Glomerular visceral epithelial cell (primary cell): Measurements from ENCODE around the gene ENTREP3.
A peak's percentile ranks its signal among the peaks of the same experiment; 100 is the strongest.
"Not testable (repeated sequence)": the region's sequence is repeated elsewhere in the genome, so short reads cannot be mapped to it uniquely, and the experiment has no call there.

Experiments used
- DNase-seq: peaks from one replicate; pipeline ENCODE4 v3.0.0-alpha.2; 2016; ENCODE audit errors: extremely low spot score

The ENTREP3 gene

GRCh38 chr1:155251566-155251965 lies 3.7 kb downstream of the ENTREP3 start:
- no peak for DNase-seq

GRCh38 chr1:155250633-155251449 lies 4.4 kb downstream of the ENTREP3 start:
- DNase-seq: peak; percentile 92

- DNase-seq: no peak
Measured at GRCh38 chr1:155250246-155250632, 5.0 kb downstream of the ENTREP3 start.

- no peak for DNase-seq
Measured at GRCh38 chr1:155247667-155248553, 7.4 kb downstream of the ENTREP3 start.

- DNase-seq: not testable (repeated sequence)
Measured at GRCh38 chr1:155246796-155247195, 8.5 kb downstream of the ENTREP3 start.

GRCh38 chr1:155245163-155245524 lies 10.1 kb downstream of the ENTREP3 start:
- no peak for DNase-seq

- DNase-seq: peak; percentile 100
Measured at GRCh38 chr1:155244368-155245162, 10.7 kb downstream of the ENTREP3 start.

GRCh38 chr1:155242805-155243358 lies 12.4 kb downstream of the ENTREP3 start:
- no peak for DNase-seq

- no peak for DNase-seq
Measured at GRCh38 chr1:155241841-155242264, 13.4 kb downstream of the ENTREP3 start.

GRCh38 chr1:155241069-155241679 lies 14.1 kb downstream of the ENTREP3 start:
- peak; percentile 75 for DNase-seq

GRCh38 chr1:155236451-155236850 lies 18.8 kb downstream of the ENTREP3 start:
- DNase-seq: no peak

- DNase-seq: not testable (repeated sequence)
Measured at GRCh38 chr1:155235375-155235774, 19.9 kb downstream of the ENTREP3 start.

GRCh38 chr1:155233502-155233901 lies 21.8 kb downstream of the ENTREP3 start:
- DNase-seq: not testable (repeated sequence)

GRCh38 chr1:155232001-155232978 lies 23.0 kb downstream of the ENTREP3 start:
- DNase-seq: peak; percentile 50

GRCh38 chr1:155231302-155231701 lies 24.0 kb downstream of the ENTREP3 start:
- not testable (repeated sequence) for DNase-seq

- no peak for DNase-seq
Measured at GRCh38 chr1:155228096-155228427, 27.2 kb downstream of the ENTREP3 start.

GRCh38 chr1:155227261-155228095 lies 27.8 kb downstream of the ENTREP3 start:
- peak; percentile 100 for DNase-seq

GRCh38 chr1:155226910-155227260 lies 28.4 kb downstream of the ENTREP3 start:
- no peak for DNase-seq
